GM18508 (cell line): ENCODE results near the gene B2M.
"Not testable (repeated sequence)": the region's sequence is repeated elsewhere in the genome, so short reads cannot be mapped to it uniquely, and the experiment has no call there.

Source experiments
- ATAC-seq: cut with Tn5 transposase; IDR thresholded peaks from one replicate; pipeline ENCODE4 v1.9.1; 2021; ENCODE audit warnings: moderate number of reproducible peaks; ENCODE audit not compliant: insufficient read depth, unreplicated experiment

The B2M gene

GRCh38 chr15:44720460-44721176 is 9.3 kb downstream of the B2M start:
- no peak for ATAC-seq

- ATAC-seq: no peak
Observed at GRCh38 chr15:44722011-44722410, 10.7 kb downstream of the B2M start.

GRCh38 chr15:44726136-44726535 is 14.8 kb downstream of the B2M start:
- no peak for ATAC-seq

GRCh38 chr15:44726568-44727484 is 15.5 kb downstream of the B2M start:
- peak; percentile 28 for ATAC-seq

GRCh38 chr15:44727485-44728231 is 16.3 kb downstream of the B2M start:
- no peak for ATAC-seq

GRCh38 chr15:44728232-44728575 is 16.9 kb downstream of the B2M start:
- ATAC-seq: not testable (repeated sequence)

GRCh38 chr15:44728576-44729407 is 17.5 kb downstream of the B2M start:
- peak; percentile 70 for ATAC-seq

- ATAC-seq: no peak
Observed at GRCh38 chr15:44729408-44730127, 18.3 kb downstream of the B2M start.

- no peak for ATAC-seq
Observed at GRCh38 chr15:44734839-44735481, 23.6 kb downstream of the B2M start.

GRCh38 chr15:44735482-44736180 is 24.3 kb downstream of the B2M start:
- ATAC-seq: no peak

- no peak for ATAC-seq
Observed at GRCh38 chr15:44736181-44736765, 25.0 kb downstream of the B2M start, which contains the start of gene TRIM69. Gene TRIM69, plus strand, starts transcription at chr15:44736528. Its CDS starts 177 bp downstream, at chr15:44736705.

- ATAC-seq: no peak
Observed at GRCh38 chr15:44738340-44738984, 27.1 kb downstream of the B2M start.

- not testable (repeated sequence) for ATAC-seq
Observed at GRCh38 chr15:44739222-44739847, 28.0 kb downstream of the B2M start.

- not testable (repeated sequence) for ATAC-seq
Observed at GRCh38 chr15:44743454-44743853, 32.1 kb downstream of the B2M start.

GRCh38 chr15:44753345-44753744 is 42.0 kb downstream of the B2M start:
- ATAC-seq: no peak

GRCh38 chr15:44763187-44763586 is 51.9 kb downstream of the B2M start:
- no peak for ATAC-seq

- no peak for ATAC-seq
Observed at GRCh38 chr15:44763848-44764247, 52.5 kb downstream of the B2M start.
